ENCODE measurements around the gene TRAF4. TPM values are rescaled to one million over a fixed set of nuclear protein-coding genes. Genes with fewer than 3 reads are reported as not detected.

Gene TRAF4
- total and polyA plus RNA-seq, 2 donors (not counting 3 experiments of a cell fraction or from before 2014, with no cell fraction given): 79.5 to 83.9 TPM

GRCh38 chr17:28749516-28750177, 5.8 kb downstream of the TRAF4 start:
- Histone ChIP-seq H3K36me3 (ENCODE audit: control insufficient read depth in 2 of 2, extremely low read depth in 1 of 2, insufficient read depth in 2 of 2, low read length in 2 of 2) (peaks cover 4 to 20% of the 10 kb centered on the region in 2 experiments), H3K27ac (ENCODE audit: insufficient read depth, low read depth, low read length) (no peak overlapping the region), H3K4me3 (replicated peaks in 1 of 3; ENCODE audit: insufficient read depth in 1 of 3, low read depth in 1 of 3, low read length in 3 of 3) (no peak overlapping the region), H3K4me1 (ENCODE audit: control insufficient read depth, extremely low read depth, insufficient read depth, low read length) (peaks cover 23% of the 10 kb centered on the region), H4K20me1 (replicated peaks; ENCODE audit: control insufficient read depth, extremely low read depth, insufficient read depth, low read length) (no peaks in the 10 kb centered on the region), H3K9me1 (replicated peaks; ENCODE audit: control insufficient read depth, extremely low read depth, insufficient read depth, low read length) (no peaks in the 10 kb centered on the region), H3K4me2 (ENCODE audit: insufficient read depth, low read length) (no peak overlapping the region), H2AFZ (ENCODE audit: low read depth, low read length) (no peak overlapping the region), H3K9me3 (replicated peaks; ENCODE audit: control insufficient read depth, insufficient read depth, low read length) (no peaks in the 10 kb centered on the region), H3K9ac (replicated peaks; ENCODE audit: extremely low read depth, insufficient read depth, low read length) (no peak overlapping the region), H3K27me3 (ENCODE audit: control insufficient read depth in 2 of 2, insufficient read depth in 2 of 2, low read length in 2 of 2) (no peaks in the 10 kb centered on the region), H3K79me2 (ENCODE audit: control insufficient read depth, insufficient read depth, low read length) (peaks cover 24% of the 10 kb centered on the region)
- CTCF ChIA-PET: interaction anchor here (0.6 to 16.6 kb wide), 26 partner anchors 11 to 368 kb away, joined by 3 to 602 read pairs (median 4); partner anchors contain the start of genes BLTP2, FAM222B, NEK8 and RPL23A
- intact Hi-C loops (cut with micrococcal nuclease): loop anchor here (1.0 kb wide), 2 partner anchors 22 to 102 kb away; no protein-coding TSS in a partner anchor
- no peak for DNase-seq (ENCODE audit: low read depth, low spot score)
- POLR2A ChIA-PET: interaction anchor here (6.3 kb wide), 1 partner anchor 23 kb away, joined by 45 read pairs; the partner anchor contains the start of genes NEK8 and TLCD1
- no peak for FAIRE-seq
- no TSS peak for BruUV-seq (replicated peaks)
- TF ChIP-seq JUN (IDR thresholded peaks at IDR 0.05; ENCODE audit: borderline replicate concordance, insufficient read depth, insufficient read length, low read depth) (no peak), POLR2AphosphoS5 (IDR thresholded peaks at IDR 0.05; ENCODE audit: insufficient read depth, low read depth, low read length) (no peak), EZH2 (IDR thresholded peaks at IDR 0.05; ENCODE audit: borderline replicate concordance, low read depth, low read length, severe bottlenecking) (no peak), FOS (IDR thresholded peaks at IDR 0.05; ENCODE audit: borderline replicate concordance, insufficient read depth, low read length) (no peak), CTCF (IDR thresholded peaks at IDR 0.05; ENCODE audit: extremely low read depth in 1 of 2, insufficient read depth in 1 of 2, low read depth in 1 of 2, low read length in 2 of 2) (no peak), MYC (IDR thresholded peaks at IDR 0.05; ENCODE audit: low read depth, low read length) (no peak), POLR2A (IDR thresholded peaks at IDR 0.05; ENCODE audit: low read depth, low read length) (no peak), MAX (IDR thresholded peaks at IDR 0.05; ENCODE audit: insufficient read depth, insufficient read length) (no peak), GATA2 (IDR thresholded peaks at IDR 0.05; ENCODE audit: insufficient read depth, insufficient read length, low read depth, low read length) (no peak)
- dilution Hi-C loops (cut with MboI; ENCODE audit: extremely low pct_ligation_motif_present, low sequenced_read_pairs): no loop called here

Measured in endothelial cell of umbilical vein (primary cell).